ENCODE data around the gene PLCB3.

GRCh38 chr11:64297699-64298358, 46.5 kb downstream of the PLCB3 start:
- TF ChIP-seq CTCF (conservative IDR thresholded peaks at IDR 0.05 in 1 of 2, IDR thresholded peaks at IDR 0.05 in 1 of 2; ENCODE audit: low read depth in 1 of 2, low read length in 2 of 2): no peak
- TF ChIP-seq EZH2 (IDR thresholded peaks at IDR 0.05; ENCODE audit: low read length, missing control alignments): no peak

Measured in fibroblast of lung (primary cell).